B cell (primary cell): ENCODE data around the gene MMRN2. TPM values are rescaled to one million over a fixed set of nuclear protein-coding genes. Genes with fewer than 3 reads are reported as not detected.

Source experiments
- ATAC-seq: fragments of 200-7000 bp; cut with Tn5 transposase; one replicate; pipeline ENCODE4 v1.10.0; 2021; ENCODE audit warnings: low read depth, mild to moderate bottlenecking, moderate number of reproducible peaks, moderate library complexity
- CTCF ChIA-PET: fragments of 350-600 bp; sonication (Branson Sonifier 250); formaldehyde crosslinking; loops from one replicate; lab custom pipeline; 2021; ENCODE audit warnings: antibody characterized with exemption, inconsistent platforms; lab: Charles Lee
- POLR2A ChIA-PET: fragments of 350-600 bp; sonication (Branson Sonifier 250); formaldehyde crosslinking; loops from one replicate; lab custom pipeline; 2021; ENCODE audit warnings: antibody characterized with exemption; lab: Charles Lee
- DNase-seq: peaks from one replicate; pipeline ENCODE4 v3.0.0; 2013
- H2AFZ ChIP-seq: 2 replicates; pipeline ENCODE4 v1.6.1; 2012; ENCODE audit warnings: mild to moderate bottlenecking, low read depth, low read length; ENCODE audit not compliant: insufficient read depth, poor library complexity, severe bottlenecking
- H3K27ac ChIP-seq, 2 donors: 1 replicate in 1 of 2; 2 replicates in 1 of 2; pipeline ENCODE4 v1.5.1; 2012 to 2013; ENCODE audit warnings: low read length in 2 of 2, mild to moderate bottlenecking in 2 of 2, moderate library complexity in 1 of 2
- H3K27me3 ChIP-seq, 4 experiments: fragments of 200-600 bp in 1 of 4; sonication (generic) in 1 of 4; replicated peaks in 1 of 4; 1 replicate in 2 of 4; 2 replicates in 2 of 4; pipeline versions ENCODE4 v1.6.1 to v1.7.0; 2013 to 2016; ENCODE audit warnings: low read length in 3 of 4, mild to moderate bottlenecking in 2 of 4, mixed read lengths in 1 of 4, moderate library complexity in 1 of 4; ENCODE audit not compliant: insufficient read depth in 4 of 4, control insufficient read depth in 3 of 4; ENCODE audit errors: control extremely low read depth in 1 of 4
- H3K36me3 ChIP-seq, 2 experiments: replicated peaks in 1 of 2; 1 replicate in 1 of 2; 2 replicates in 1 of 2; pipeline versions ENCODE4 v1.6.1 to v1.7.1; 2013; ENCODE audit warnings: low read length in 1 of 2; ENCODE audit not compliant: insufficient read depth in 2 of 2, control insufficient read depth in 1 of 2; ENCODE audit errors: control extremely low read depth in 1 of 2, extremely low read depth in 1 of 2
- H3K4me1 ChIP-seq, 2 donors: fragments of 200-600 bp in 1 of 2; sonication (generic) in 1 of 2; 1 replicate in 1 of 2; 2 replicates in 1 of 2; pipeline versions ENCODE4 v1.5.1 to v1.6.1; 2013 to 2017; ENCODE audit warnings: low read length in 2 of 2; ENCODE audit not compliant: control insufficient read depth in 2 of 2, insufficient read depth in 2 of 2
- H3K4me2 ChIP-seq: replicated peaks from 2 replicates; pipeline ENCODE3; 2012; ENCODE audit warnings: mild to moderate bottlenecking, low read depth, low read length; ENCODE audit not compliant: poor library complexity, severe bottlenecking
- H3K4me3 ChIP-seq, 5 experiments: fragments of 200-600 bp in 1 of 5; sonication (generic) in 1 of 5; 1 replicate in 3 of 5; 2 replicates in 2 of 5; pipeline versions ENCODE4 v1.5.1 to v1.7.0; 2011 to 2016; ENCODE audit warnings: low read length in 4 of 5, mild to moderate bottlenecking in 4 of 5, low read depth in 2 of 5, control low read depth in 1 of 5, moderate library complexity in 1 of 5; ENCODE audit not compliant: insufficient read depth in 1 of 5; ENCODE audit errors: control extremely low read depth in 1 of 5, extremely low read depth in 1 of 5
- H3K79me2 ChIP-seq: fragments of 200-600 bp; sonication (generic); one replicate; pipeline ENCODE4 v1.6.0; 2016; ENCODE audit warnings: low read length; ENCODE audit not compliant: control insufficient read depth, insufficient read depth
- H3K9ac ChIP-seq: fragments of 200-600 bp; sonication (generic); 2 replicates; pipeline ENCODE4 v1.6.1; 2017; ENCODE audit warnings: mild to moderate bottlenecking, low read length, moderate library complexity
- H3K9me3 ChIP-seq, 3 donors: one replicate each; pipeline versions ENCODE4 v1.6.1 to v1.7.1; 2013; ENCODE audit warnings: low read length in 2 of 3; ENCODE audit not compliant: control insufficient read depth in 2 of 3, insufficient read depth in 1 of 3; ENCODE audit errors: control extremely low read depth in 1 of 3
- H4K20me1 ChIP-seq: 2 replicates; pipeline ENCODE4 v1.6.0; 2012; ENCODE audit warnings: mild to moderate bottlenecking, low read length; ENCODE audit not compliant: insufficient read depth, control insufficient read depth, poor library complexity, severe bottlenecking
- H3K27ac Mint-ChIP-seq: one replicate; pipeline ENCODE4 v1.8.0; 2021; ENCODE audit warnings: mixed read lengths
- H3K27me3 Mint-ChIP-seq: one replicate; pipeline ENCODE4 v1.8.0; 2021; ENCODE audit warnings: mixed read lengths
- H3K4me1 Mint-ChIP-seq: one replicate; pipeline ENCODE4 v1.8.0; 2021; ENCODE audit warnings: mixed read lengths
- H3K4me3 Mint-ChIP-seq: one replicate; pipeline ENCODE4 v1.8.0; 2021; ENCODE audit warnings: mixed read lengths
- H3K9me3 Mint-ChIP-seq: one replicate; pipeline ENCODE4 v1.8.0; 2022; ENCODE audit warnings: mixed read lengths; ENCODE audit not compliant: insufficient read depth
- CTCF ChIP-seq: fragments of 200-600 bp; IDR thresholded peaks from one replicate; pipeline ENCODE4 v1.8.0; 2022; ENCODE audit warnings: antibody characterized with exemption, mild to moderate bottlenecking
- EZH2 ChIP-seq: IDR thresholded peaks from 2 replicates; pipeline ENCODE4 v1.6.1; 2012; ENCODE audit warnings: borderline replicate concordance, low read depth, mild to moderate bottlenecking, moderate library complexity, low read length; ENCODE audit not compliant: insufficient read depth, poor library complexity, severe bottlenecking
- WGBS: methylation state at CpG from one replicate; pipeline ENCODE4 v1.1.5; 2013; ENCODE audit warnings: missing lambda C conversion rate; ENCODE audit not compliant: insufficient coverage; 5-methylcytosine and 5-hydroxymethylcytosine counted together
- intact Hi-C: fragments of 100-400 bp; cut with micrococcal nuclease; formaldehyde crosslinking; loops from one replicate; pipeline ENCODE4 v1.10.0; 2022
- polyA plus RNA-seq: library from polyadenylated mRNA; depleted of rRNA; stranded (reverse); fragments of >200 nt; gene quantifications from 2 replicates; pipeline ENCODE4 v1.2.3, GENCODE V29; 2012
- total RNA-seq, 2 donors: library from RNA; stranded (reverse); fragments of 120-200 nt in 1 of 2; gene quantifications; 1 replicate in 1 of 2; 2 replicates in 1 of 2; pipeline versions ENCODE4 v1.2.3 to v1.2.4, GENCODE V29; 2013 to 2022

MMRN2 gene
- total and polyA plus RNA-seq, 2 donors (not counting 1 experiment from before 2014, with no cell fraction given): 1.0 to 1.1 TPM

DNA sequence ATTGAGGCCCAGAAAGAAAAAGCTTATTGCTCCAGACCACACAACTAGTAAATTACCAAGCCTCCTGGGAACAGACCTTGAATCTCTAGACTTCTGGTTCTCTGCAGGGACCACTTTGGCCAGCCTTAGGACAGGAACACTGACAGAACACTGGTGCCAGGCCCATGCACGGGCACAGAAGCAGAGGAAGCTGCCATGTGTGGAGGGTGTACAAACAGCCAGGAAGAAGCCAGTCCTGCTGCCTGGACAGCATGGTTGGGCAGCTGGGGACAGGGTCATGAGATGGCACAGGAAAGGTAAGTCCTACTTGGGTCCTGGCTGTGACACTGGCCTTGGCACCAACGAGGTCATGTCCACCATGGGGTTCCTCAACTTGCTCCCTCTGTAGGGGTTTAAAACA, 19.2 kb downstream of the MMRN2 start:
- H3K4me1 ChIP-seq: peaks cover 0 to 4% of the 10 kb centered on the region in 2 donors
- no peaks in the 10 kb centered on the region for H3K9me3 Mint-ChIP-seq
- no peak overlapping the region for H3K4me2 ChIP-seq
- no peak overlapping the region for H3K27ac Mint-ChIP-seq
- no peak overlapping the region for H3K4me3 ChIP-seq
- H3K36me3 ChIP-seq: no peaks in the 10 kb centered on the region
- CTCF ChIA-PET: interaction anchor here (0.7 to 4.3 kb wide), 11 partner anchors 8 to 1996 kb away, joined by 3 to 19 read pairs (median 4); partner anchors contain the start of gene ADIRF
- no peak overlapping the region for H3K4me3 Mint-ChIP-seq
- no peak overlapping the region for H2AFZ ChIP-seq
- no peak for TF ChIP-seq CTCF
- TF ChIP-seq EZH2: no peak
- no peak overlapping the region for H3K9ac ChIP-seq
- no peaks in the 10 kb centered on the region for H3K79me2 ChIP-seq
- H3K27me3 ChIP-seq: no peaks in the 10 kb centered on the region
- H3K9me3 ChIP-seq: peaks cover 0 to under 1% (median 0%) of the 10 kb centered on the region in 3 donors
- POLR2A ChIA-PET: no interaction called here
- no peak for DNase-seq
- no peaks in the 10 kb centered on the region for H3K4me1 Mint-ChIP-seq
- no peaks in the 10 kb centered on the region for H4K20me1 ChIP-seq
- no peak overlapping the region for H3K27ac ChIP-seq
- WGBS: 97% methylated on average over 2 of the region's 2 CpGs
- ATAC-seq: no peak
- intact Hi-C loops: loop anchor here (10.0 kb wide), 1 partner anchor 567 kb away; the partner anchor contains the start of gene MINPP1
- H3K27me3 Mint-ChIP-seq: no peaks in the 10 kb centered on the region

- DNase-seq (no peak), ATAC-seq (no peak)
- Histone ChIP-seq H3K4me1 (peaks cover 0 to 4% of the 10 kb centered on the region in 2 donors), H3K4me3 (no peak overlapping the region), H3K27me3 (no peaks in the 10 kb centered on the region), H3K9me3 (no peaks in the 10 kb centered on the region), H3K4me2 (no peak overlapping the region), H3K79me2 (no peaks in the 10 kb centered on the region), H3K9ac (no peak overlapping the region), H3K36me3 (no peaks in the 10 kb centered on the region), H3K27ac (no peak overlapping the region), H2AFZ (no peak overlapping the region), H4K20me1 (no peaks in the 10 kb centered on the region)
- TF ChIP-seq EZH2: no peak
- TF ChIP-seq CTCF: no peak
- intact Hi-C loops: loop anchor here (10.0 kb wide), 1 partner anchor 567 kb away; the partner anchor contains the start of gene MINPP1
- POLR2A ChIA-PET: no interaction called here
- Mint-ChIP-seq H3K27ac (no peak overlapping the region), H3K27me3 (no peaks in the 10 kb centered on the region), H3K4me3 (no peak overlapping the region), H3K4me1 (no peaks in the 10 kb centered on the region), H3K9me3 (no peaks in the 10 kb centered on the region)
- CTCF ChIA-PET: interaction anchor here (1.1 to 4.3 kb wide), 7 partner anchors 9 to 102 kb away, joined by 3 to 19 read pairs (median 5); partner anchors contain the start of gene ADIRF
- no CpG with 5 or more reads among the region's 6 CpGs for WGBS
Measured at GRCh38 chr10:86937502-86938154, 19.8 kb downstream of the MMRN2 start.
